Measurements from ENCODE around the gene GGTLC1.
"Not testable (repeated sequence)": the region's sequence is repeated elsewhere in the genome, so short reads cannot be mapped to it uniquely, and the experiment has no call there.

GGTLC1 gene

GRCh38 chr20:23988561-23988960 is at the start of gene GGTLC1:
TSS of gene GGTLC1 (minus strand) at chr20:23988779. CDS start at chr20:23986611, 2,168 bp downstream.
- no peak for DNase-seq (ENCODE audit: low read depth in 2 of 2)

- DNase-seq (ENCODE audit: low read depth in 2 of 2), result no peak
Measured at GRCh38 chr20:24034820-24035219, 46.2 kb upstream of the GGTLC1 start.

DNA sequence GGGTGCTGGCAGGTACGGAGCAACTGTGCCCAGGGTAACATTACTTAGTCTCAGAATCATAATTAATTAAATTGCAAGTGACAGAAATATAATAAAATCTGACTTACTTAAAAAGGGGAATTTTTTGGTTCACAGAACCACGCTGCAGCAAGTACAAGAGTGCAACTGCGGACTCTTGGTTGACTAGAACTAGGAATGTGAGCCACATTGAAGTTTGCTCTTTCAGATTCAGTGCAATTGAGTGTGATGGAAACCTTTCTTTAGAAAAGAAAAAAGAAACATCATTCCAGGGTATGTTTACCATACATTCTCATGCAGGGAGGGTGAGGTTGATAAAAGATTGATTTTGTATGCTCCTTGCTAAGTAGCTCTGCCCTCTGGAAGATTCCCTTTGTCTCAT is 45.0 kb upstream of the GGTLC1 start:
- DNase-seq (ENCODE audit: low read depth in 2 of 2), result no peak

- DNase-seq (ENCODE audit: low read depth in 2 of 2), result no peak
Measured at GRCh38 chr20:24033151-24033550, 44.6 kb upstream of the GGTLC1 start.

GRCh38 chr20:24032400-24032898 is 43.9 kb upstream of the GGTLC1 start:
- no peak for DNase-seq (ENCODE audit: low read depth in 2 of 2)

DNA sequence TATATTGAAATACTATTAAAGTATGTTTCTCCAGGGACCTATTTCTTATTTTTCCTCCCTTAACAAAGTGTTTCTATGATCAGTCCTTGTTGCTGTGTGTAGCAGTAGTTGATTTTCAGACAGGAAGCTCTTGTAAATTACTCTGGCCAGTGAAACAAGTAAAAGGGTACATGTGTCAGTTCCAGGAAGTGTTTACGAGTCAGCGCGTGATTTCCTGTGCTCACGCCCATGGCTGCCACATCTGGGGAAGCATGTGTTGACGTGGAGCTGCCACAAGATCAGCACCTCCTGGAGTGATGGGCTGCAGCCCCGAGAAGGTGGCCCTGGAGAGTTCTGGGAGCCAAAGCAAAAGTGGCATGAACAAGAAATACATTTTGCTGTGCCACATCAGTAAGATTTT is 38.6 kb upstream of the GGTLC1 start:
- peak; percentile 41 to 66 for DNase-seq (ENCODE audit: low read depth in 2 of 2)

DNA sequence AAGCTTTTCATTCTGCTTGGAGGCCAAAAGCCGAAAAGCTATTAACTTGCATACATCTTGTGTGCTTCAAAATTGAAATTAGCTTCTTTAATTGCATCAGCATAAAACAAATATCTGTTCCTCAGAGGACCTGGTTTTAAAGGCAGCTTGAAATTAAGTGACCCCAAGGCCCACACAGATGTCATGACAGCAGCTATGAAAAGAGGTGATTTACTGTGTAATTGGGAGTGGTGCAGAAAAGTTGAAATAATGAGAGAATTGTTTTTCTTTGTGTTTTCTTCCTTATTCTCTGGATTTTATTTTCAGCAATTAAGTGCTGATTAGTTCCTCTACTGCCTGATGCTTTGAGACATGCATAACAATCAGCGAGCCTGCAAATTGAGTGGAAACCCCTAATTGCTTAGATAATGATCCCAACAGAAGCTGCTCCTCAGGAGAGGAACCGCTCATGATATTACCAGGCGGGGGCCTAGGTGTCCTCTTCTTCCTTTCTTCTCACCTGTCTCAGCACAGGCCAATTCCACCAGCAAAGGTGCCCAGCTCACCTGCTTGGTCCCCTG is 34.1 kb upstream of the GGTLC1 start:
- DNase-seq (ENCODE audit: low read depth in 2 of 2), result no peak

GRCh38 chr20:24018796-24019195 is 30.2 kb upstream of the GGTLC1 start:
- no peak for DNase-seq (ENCODE audit: low read depth in 2 of 2)

DNA sequence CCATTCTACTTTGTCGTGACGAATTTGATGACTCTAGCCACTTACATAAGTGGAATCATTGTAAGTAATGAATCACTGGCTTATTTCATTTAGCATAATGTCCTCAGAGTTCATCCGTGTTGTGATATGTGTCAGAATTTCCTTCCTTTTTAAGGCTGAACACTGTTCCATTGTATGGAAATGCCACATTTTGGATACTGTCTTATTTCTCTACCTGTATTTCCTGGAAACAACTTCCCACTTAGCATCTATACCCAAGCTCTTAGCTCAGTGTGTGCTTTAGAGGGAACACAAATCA is 28.8 kb upstream of the GGTLC1 start:
- DNase-seq (ENCODE audit: low read depth in 2 of 2), result no peak

- DNase-seq (ENCODE audit: low read depth in 2 of 2), result no peak
Measured at GRCh38 chr20:24016607-24017457, 28.3 kb upstream of the GGTLC1 start.

GRCh38 chr20:24013953-24014352 is 25.4 kb upstream of the GGTLC1 start:
- no peak for DNase-seq (ENCODE audit: low read depth in 2 of 2)

DNA sequence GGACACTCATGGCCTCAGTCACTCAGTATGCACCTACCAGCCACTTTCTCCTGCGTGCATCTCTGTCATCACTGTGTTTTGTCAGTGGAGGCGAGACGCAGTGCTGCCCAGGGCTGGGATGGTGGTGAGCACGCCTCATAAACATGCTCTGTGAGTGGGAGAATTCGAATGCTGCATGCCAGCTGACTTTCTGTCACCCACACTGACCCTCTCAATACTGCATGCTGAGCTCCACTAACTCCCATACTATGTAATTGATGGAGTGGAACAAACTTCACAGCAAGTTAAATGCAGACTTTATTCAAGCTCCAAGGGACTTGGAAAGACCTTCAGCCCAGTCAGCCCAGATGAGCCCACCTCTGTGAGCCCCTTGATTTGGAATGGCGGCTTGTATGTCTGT is 22.7 kb upstream of the GGTLC1 start:
- DNase-seq (ENCODE audit: low read depth in 2 of 2), result no peak

DNA sequence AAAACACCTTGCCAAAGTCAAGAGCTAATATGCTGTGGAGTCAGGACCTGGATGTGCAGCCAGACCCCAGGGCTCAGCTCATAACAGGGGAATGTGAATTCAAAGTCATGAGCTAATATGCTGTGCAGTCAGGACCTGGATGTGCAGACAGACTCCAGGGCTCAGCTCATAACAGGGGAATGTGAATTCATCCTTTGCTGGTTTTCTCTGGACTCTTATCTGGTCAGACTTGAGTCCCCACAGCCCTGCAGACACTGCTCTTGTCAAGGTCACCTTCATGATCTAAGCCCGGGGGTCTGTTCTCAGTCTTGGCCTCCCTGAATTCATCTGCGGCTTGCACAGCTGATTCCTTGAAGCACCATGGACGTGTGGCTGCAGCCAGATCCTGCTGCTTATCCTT is 19.2 kb upstream of the GGTLC1 start:
- DNase-seq (ENCODE audit: low read depth in 2 of 2), result no peak

- DNase-seq (ENCODE audit: low read depth in 2 of 2), result no peak
Measured at GRCh38 chr20:24007073-24007595, 18.6 kb upstream of the GGTLC1 start.

GRCh38 chr20:24006626-24007025 is 18.0 kb upstream of the GGTLC1 start:
- no peak for DNase-seq (ENCODE audit: low read depth in 2 of 2)

DNA sequence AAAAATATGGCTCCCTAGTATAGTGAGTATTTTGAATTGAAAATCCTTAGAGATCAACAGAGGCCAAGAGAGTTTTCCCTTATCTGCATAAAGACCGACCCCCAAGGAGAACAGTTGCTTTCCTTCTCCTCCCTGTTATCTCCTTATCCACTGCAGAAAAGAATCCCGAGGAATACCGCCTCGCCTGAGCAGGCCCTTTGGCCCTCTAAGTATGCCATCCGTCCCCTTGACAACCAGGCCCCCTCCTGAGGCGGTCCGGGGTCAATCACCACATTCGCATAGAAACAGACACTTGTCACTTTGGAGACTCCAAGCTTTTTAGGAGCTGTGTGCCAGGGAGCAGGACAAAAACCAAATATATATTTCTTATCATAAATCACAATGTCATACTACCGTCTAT is 15.9 kb upstream of the GGTLC1 start:
- DNase-seq (ENCODE audit: low read depth in 2 of 2), result no peak

GRCh38 chr20:24002896-24003295 is 14.3 kb upstream of the GGTLC1 start:
- no peak for DNase-seq (ENCODE audit: low read depth in 2 of 2)

- no peak for DNase-seq (ENCODE audit: low read depth in 2 of 2)
Measured at GRCh38 chr20:24001712-24002405, 13.3 kb upstream of the GGTLC1 start.

- no peak for DNase-seq (ENCODE audit: low read depth in 2 of 2)
Measured at GRCh38 chr20:23998844-23999243, 10.3 kb upstream of the GGTLC1 start.

DNA sequence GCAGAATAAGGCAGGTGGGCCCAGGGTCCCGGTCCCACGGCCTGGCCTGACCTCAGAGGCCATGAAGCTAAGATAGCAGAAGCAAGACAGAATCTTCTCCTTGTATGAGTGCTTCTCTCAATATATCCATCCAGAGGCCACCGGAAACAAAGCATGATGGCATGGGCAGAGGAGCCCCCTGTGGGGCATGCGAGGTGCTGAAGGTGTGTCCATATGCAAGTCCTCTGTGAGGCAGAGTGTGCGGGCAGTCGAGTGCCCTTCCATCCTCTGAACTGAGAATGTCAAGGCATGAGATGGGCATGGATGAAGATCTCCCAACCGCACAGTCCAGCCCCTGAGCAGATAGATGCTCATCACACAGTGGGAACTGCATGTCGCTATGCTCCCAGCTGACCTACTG is 9.8 kb upstream of the GGTLC1 start:
- no peak for DNase-seq (ENCODE audit: low read depth in 2 of 2)

DNA sequence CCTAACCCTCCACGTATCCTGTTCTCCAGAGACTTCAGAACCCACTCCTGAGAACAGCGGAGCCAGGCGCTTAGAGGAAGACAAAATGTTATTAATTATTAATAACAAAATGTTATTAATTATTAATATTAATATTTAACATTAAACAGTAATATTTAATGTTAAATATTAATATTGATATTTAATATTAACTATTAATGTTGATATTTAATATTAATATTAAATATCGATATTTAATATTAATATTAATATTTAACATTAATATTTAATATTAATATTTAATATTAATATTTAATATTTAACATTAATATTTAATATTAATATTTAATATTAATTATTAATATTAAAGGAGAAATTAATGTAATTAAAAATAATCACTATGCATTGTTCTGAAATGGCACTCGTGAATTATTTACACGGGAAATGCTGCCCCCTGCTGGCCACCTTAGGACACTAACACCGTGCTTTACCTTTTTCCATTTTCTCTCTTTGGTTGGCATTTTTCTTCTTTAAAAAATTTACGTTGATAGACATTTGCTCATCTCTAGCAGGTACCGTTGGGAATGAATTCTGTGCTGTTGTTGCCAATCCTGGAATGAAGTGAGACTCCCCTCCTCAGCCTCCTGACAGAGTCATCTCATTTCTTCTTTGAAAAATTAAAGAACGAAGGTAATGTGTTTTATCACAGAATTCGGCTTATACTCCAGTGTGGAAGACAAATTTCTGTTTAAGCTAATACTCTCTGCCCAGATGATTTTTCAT is 7.5 kb upstream of the GGTLC1 start:
- peak; percentile 19 to 33 for DNase-seq (ENCODE audit: low read depth in 2 of 2)

- DNase-seq (ENCODE audit: low read depth in 2 of 2), result not testable (repeated sequence)
Measured at GRCh38 chr20:23995291-23995690, 6.7 kb upstream of the GGTLC1 start.
